GM18511 (cell line): ENCODE results near the gene UTP18.
"Not testable (repeated sequence)": the region's sequence is repeated elsewhere in the genome, so short reads cannot be mapped to it uniquely, and the experiment has no call there.

Experiments
- ATAC-seq: cut with Tn5 transposase; IDR thresholded peaks from one replicate; pipeline ENCODE4 v1.9.1; 2021; ENCODE audit warnings: mild to moderate bottlenecking, moderate library complexity; ENCODE audit not compliant: unreplicated experiment

UTP18 gene

DNA sequence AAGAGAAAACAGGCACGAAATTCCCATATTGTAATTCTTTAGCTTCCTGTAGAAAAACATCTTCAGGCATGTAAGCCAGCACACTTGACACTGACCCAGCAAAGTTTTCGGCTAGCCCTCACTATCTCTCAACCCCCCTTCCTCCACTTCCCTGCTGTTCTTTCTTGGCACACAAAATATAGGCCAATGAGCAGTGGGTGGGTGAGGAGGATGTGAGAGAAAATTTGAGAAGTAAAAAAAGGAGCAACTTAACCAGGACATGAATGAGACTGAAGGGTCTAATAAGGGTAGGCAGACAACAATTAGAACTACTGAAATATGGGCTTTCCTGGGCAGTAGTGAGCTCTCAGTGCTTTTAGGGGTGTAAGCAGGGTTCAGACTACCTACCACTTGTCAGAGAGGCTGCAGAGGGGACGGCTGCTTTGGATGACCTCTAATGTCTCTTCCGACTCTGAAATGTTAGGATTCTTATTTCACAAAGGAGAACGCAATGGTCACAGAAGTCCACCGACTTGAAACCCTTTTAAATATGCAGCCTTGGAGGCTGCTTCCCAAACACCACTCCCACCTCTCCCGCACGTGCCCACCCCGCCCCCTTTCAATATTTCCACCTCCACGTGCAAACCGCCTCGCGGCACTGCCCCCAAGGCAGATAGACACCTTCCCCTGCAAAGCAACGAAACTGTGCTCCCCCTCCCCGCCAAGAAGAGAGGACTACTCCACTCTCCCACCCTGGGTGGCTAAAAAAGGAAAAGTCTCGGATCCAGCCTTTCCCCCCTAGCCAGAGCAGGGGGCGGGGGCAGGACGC is 1.4 kb upstream of the UTP18 start:
- ATAC-seq, result no peak

GRCh38 chr17:51259564-51260236 is 646 bp upstream of the UTP18 start, which contains the start of gene MBTD1:
Gene MBTD1 (minus strand): TSS chr17:51260049. CDS start chr17:51225161, 34,888 bp downstream.
- peak; percentile 82 for ATAC-seq

GRCh38 chr17:51261024-51261963 is 948 bp downstream of the UTP18 start:
- no peak for ATAC-seq

- ATAC-seq, result no peak
These were observed 2.7 kb downstream of the UTP18 start for GRCh38 chr17:51263006-51263405.

GRCh38 chr17:51264466-51264865 is 4.1 kb downstream of the UTP18 start:
- not testable (repeated sequence) for ATAC-seq

GRCh38 chr17:51269991-51270390 is 9.6 kb downstream of the UTP18 start:
- ATAC-seq, result no peak

GRCh38 chr17:51270636-51271035 is 10.3 kb downstream of the UTP18 start:
- no peak for ATAC-seq

DNA sequence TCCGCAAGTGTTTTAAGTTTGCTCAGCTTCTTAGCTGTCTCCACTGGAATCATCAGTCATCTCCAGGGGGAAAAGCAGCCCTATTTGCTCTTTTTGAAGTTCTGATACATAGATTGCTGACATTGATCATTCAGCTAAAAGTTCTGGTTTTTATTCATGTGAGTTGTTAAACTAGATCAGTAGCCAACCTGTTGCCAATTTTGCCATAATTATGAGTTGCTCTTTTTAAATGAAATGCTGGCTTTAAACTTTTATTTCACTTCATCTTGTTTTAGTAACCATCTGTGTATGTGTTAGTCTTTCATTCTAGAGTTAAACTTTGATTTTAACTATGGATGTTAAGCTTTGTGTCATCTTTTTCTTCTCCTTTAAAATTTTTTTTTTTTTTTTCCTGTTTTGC is 12.5 kb downstream of the UTP18 start:
- no peak for ATAC-seq

- no peak for ATAC-seq
These were observed 15.0 kb downstream of the UTP18 start for GRCh38 chr17:51275381-51275780.

DNA sequence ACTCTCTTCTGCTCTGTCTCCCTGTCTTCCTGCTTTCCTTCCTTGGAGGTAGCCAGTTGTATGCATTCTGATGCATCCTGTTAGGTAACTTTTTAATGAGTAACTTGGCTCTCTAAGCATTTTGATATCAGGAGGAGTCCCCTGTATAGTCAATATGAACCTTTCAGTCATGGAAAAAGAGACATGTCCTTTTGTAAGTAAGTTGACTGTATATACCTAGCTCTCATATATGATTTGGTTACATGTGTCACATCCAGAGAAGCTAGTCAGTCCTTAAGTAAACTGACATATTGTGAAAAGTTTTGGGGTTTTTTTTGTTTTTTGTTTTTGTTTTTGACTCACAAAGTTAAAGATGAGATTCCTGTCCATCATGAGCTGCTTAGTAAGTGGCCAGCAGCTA is 18.8 kb downstream of the UTP18 start:
- ATAC-seq, result no peak

- ATAC-seq, result no peak
These were observed 27.1 kb downstream of the UTP18 start for GRCh38 chr17:51287412-51287811.

- ATAC-seq, result no peak
These were observed 29.4 kb downstream of the UTP18 start for GRCh38 chr17:51289696-51290111.

DNA sequence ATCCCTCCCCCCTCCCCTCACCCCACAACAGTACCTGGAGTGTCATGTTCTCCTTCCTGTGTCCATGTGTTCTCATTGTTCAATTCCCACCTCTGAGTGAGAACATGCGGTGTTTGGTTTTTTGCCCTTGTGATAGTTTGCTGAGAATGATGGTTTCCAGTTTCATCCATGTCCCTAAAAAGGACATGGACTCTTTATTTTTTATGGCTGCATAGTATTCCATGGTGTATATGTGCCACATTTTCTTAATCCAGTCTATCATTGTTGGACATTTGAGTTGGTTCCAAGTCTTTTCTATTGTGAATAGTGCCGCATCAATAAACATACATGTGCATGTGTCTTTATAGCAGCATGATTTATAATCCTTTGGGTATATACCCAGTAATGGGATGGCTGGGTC is 34.0 kb downstream of the UTP18 start:
- not testable (repeated sequence) for ATAC-seq

- ATAC-seq, result no peak
These were observed 38.4 kb downstream of the UTP18 start for GRCh38 chr17:51298508-51299371.

DNA sequence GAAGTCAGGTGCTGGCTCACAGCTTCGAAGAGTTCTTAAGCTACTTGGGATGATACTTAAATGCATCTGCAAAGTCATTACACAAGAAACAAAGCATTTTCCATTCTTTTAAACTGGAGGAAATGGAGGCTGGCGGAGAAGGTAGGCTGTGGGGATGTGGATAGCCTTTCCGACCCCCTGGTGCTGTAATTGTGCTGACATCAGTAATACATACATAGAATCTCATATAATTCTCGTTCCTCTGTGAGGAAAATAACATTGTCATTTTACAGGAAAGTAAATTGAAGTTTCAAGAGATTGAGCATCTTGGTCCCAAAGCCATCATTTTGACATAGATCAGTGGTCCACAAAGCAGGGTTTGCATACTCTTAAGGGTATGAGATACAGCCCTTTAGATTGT is 39.5 kb downstream of the UTP18 start:
- no peak for ATAC-seq

GRCh38 chr17:51305182-51305581 is 44.8 kb downstream of the UTP18 start:
- no peak for ATAC-seq

DNA sequence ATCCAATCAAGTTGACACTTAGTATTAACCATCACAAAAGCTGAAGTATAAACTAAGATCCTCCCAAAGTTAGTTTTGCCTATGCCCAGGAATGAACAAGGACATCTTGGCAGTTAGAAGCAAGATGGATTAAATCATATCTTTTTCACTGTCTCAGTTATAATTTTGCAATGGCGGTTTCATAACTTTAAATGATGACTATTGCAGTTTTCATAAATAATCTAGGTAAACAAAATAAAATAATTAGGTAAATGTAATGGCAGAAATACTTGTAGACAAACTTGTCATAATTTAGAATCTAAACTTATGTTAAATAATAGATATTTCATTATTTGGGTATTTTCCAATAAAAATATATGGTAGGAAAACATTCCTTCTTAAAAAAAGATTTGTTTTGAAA is 51.7 kb downstream of the UTP18 start:
- ATAC-seq, result not testable (repeated sequence)

DNA sequence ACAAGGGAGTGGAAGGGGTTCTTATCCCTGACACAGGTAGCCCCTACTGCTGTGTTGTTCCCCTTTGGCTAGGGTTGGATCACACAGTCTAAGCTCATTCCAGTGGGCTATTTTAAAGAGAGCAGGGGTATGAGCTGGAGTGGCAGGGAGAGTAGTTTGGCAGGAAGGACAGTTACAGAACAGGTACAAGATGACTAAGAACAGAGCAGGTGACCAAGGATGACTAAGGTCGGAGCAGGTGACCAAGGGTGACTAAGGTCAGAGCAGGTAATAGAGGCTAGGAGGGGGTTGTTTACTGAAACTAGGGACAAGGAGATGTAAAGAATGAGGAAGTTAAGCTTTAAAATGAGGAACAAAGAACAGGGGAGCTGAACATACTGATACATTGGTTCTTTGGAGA is 58.8 kb downstream of the UTP18 start:
- no peak for ATAC-seq

- peak; percentile 62 for ATAC-seq
These were observed 62.2 kb downstream of the UTP18 start for GRCh38 chr17:51322390-51323029.

DNA sequence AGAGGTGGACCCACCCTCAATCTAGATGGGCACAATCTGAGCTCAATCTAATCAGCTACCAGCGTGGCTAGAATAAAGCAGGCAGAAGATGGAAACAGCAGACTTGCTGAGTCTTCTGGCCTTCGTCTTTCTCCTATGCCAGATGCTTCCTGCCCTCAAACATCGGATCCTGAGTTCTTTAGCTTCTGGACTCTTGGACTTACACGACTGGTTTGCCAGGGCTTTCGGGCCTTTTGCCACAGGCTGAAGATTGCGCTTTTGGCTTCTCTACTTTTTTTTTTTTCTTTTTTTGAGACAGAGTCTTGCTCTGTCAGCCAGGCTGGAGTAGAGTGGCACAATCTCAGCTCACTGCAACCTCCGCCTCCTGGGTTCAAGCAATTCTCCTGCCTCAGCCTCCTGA is 65.1 kb downstream of the UTP18 start:
- no peak for ATAC-seq
